Activated T-helper 2 cell treated with anti-CD3 and anti-CD28 coated beads, Interferon-gamma antibody, Interleukin-2, Interleukin-4, amounts not matched to agents 10 μg/mL and 5 μg/mL and 100 μg/mL, durations not matched to agents 14 hours and 24 hours and 36 hours (primary cell): ENCODE data around the gene TNRC6B. TPM values are rescaled to one million over a fixed set of nuclear protein-coding genes. Genes with fewer than 3 reads are reported as not detected.
A peak's percentile ranks its signal among the peaks of the same experiment; 100 is the strongest.

ENCODE experiments used
- DNase-seq: peaks from one replicate; pipeline ENCODE4 v3.0.0; 2021; ENCODE audit warnings: low spot score
- H3K27ac Mint-ChIP-seq: one replicate; pipeline ENCODE4 v1.8.0; 2021; ENCODE audit warnings: mixed read lengths
- H3K27me3 Mint-ChIP-seq: one replicate; pipeline ENCODE4 v1.8.0; 2021; ENCODE audit warnings: low read depth, mixed read lengths
- H3K36me3 Mint-ChIP-seq: one replicate; pipeline ENCODE4 v1.8.0; 2021; ENCODE audit warnings: low read depth, mixed read lengths
- H3K4me1 Mint-ChIP-seq: one replicate; pipeline ENCODE4 v1.8.0; 2021; ENCODE audit warnings: low read depth, mixed read lengths
- H3K4me3 Mint-ChIP-seq: one replicate; pipeline ENCODE4 v1.8.0; 2021; ENCODE audit warnings: low read depth, mild to moderate bottlenecking, moderate library complexity, mixed read lengths
- H3K9me3 Mint-ChIP-seq: one replicate; pipeline ENCODE4 v1.8.0; 2021; ENCODE audit warnings: mixed read lengths
- intact Hi-C: fragments of 100-400 bp; cut with micrococcal nuclease; formaldehyde crosslinking; loops from one replicate; pipeline ENCODE4 v1.15.1; 2023
- total RNA-seq: library from RNA; stranded (reverse); gene quantifications from 2 replicates; pipeline ENCODE4 v1.2.3, GENCODE V29; 2022

Gene TNRC6B
- total RNA-seq, 1 donor from 2014 or later, result 28.0 TPM

DNA sequence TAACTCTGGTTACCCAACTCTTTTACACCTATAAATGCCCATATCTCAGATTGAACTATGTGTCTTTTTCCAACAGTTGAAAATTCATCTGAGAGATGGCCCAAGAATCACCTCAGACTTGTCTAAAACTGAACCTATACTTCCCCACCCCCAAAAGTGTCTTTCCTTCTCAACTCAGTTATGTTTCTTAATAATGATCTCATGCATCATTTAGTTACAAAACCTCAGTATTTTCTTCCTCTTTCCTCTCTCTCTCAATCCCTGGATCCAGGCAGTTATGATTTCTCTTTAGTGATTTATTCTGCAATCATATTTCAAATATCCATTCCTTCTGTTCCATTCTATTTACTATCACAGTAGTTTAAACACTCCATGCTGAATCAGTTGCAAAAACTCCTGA, 136.3 kb downstream of the TNRC6B start:
- Mint-ChIP-seq H3K9me3 (no peaks in the 10 kb centered on the region), H3K27me3 (no peaks in the 10 kb centered on the region), H3K27ac (peak overlapping the region; percentile 15), H3K36me3 (peaks cover 76% of the 10 kb centered on the region), H3K4me3 (no peak overlapping the region), H3K4me1 (peaks cover 7% of the 10 kb centered on the region)
- intact Hi-C loops, result no loop called here
- DNase-seq, result no peak

DNA sequence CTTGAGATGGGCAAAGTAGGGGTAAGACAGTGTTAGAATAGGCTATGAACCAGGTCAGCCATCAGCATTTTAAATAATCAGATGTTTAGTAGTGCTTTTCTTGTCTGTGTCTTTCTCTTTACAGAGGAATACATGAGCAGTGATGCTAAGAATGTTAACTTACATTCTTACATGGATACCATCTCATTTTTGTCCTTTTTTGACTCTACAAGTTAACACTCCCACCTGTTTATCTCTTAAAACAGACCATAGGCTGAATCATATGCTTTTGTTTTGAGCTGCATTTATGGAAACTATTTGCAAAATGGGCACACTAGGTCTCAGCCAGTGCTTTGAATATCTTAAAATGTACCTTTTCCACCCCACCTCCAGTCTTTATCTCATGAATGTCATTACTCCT, 143.0 kb downstream of the TNRC6B start:
- no peak for DNase-seq
- Mint-ChIP-seq H3K27me3 (no peaks in the 10 kb centered on the region), H3K4me3 (no peak overlapping the region), H3K9me3 (no peaks in the 10 kb centered on the region), H3K36me3 (peaks cover 62% of the 10 kb centered on the region), H3K27ac (peak overlapping the region; percentile 81), H3K4me1 (peaks cover 51% of the 10 kb centered on the region)
- intact Hi-C loops, result loop anchor here (10.0 kb wide), 1 partner anchor 416 kb away; the partner anchor contains the start of gene GRAP2

DNA sequence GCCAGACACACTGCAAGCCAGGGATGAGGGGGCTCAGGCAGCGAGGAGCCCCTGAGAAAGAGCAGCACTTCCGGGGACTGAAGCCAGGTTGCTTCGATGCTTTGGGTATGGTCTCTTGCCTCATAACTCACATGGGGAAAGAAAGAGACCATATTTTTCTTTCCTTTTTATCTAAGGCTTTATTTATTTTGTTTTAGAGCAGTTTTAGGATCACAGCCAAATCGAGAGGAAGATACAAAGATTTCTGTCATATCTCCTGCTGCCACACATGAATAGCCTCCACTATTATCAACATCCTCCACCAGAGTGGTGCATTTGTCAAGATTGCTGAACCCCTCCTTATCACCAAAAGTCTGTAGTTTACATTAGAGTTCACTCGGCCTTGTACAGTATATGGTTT, 144.3 kb downstream of the TNRC6B start:
- no peaks in the 10 kb centered on the region for H3K9me3 Mint-ChIP-seq
- H3K27me3 Mint-ChIP-seq, result no peaks in the 10 kb centered on the region
- peak overlapping the region; percentile 58 for H3K27ac Mint-ChIP-seq
- DNase-seq, result no peak
- H3K36me3 Mint-ChIP-seq, result peaks cover 55% of the 10 kb centered on the region
- H3K4me3 Mint-ChIP-seq, result no peak overlapping the region
- intact Hi-C loops, result loop anchor here (10.0 kb wide), 1 partner anchor 417 kb away; the partner anchor contains the start of gene GRAP2
- H3K4me1 Mint-ChIP-seq, result peaks cover 57% of the 10 kb centered on the region

DNA sequence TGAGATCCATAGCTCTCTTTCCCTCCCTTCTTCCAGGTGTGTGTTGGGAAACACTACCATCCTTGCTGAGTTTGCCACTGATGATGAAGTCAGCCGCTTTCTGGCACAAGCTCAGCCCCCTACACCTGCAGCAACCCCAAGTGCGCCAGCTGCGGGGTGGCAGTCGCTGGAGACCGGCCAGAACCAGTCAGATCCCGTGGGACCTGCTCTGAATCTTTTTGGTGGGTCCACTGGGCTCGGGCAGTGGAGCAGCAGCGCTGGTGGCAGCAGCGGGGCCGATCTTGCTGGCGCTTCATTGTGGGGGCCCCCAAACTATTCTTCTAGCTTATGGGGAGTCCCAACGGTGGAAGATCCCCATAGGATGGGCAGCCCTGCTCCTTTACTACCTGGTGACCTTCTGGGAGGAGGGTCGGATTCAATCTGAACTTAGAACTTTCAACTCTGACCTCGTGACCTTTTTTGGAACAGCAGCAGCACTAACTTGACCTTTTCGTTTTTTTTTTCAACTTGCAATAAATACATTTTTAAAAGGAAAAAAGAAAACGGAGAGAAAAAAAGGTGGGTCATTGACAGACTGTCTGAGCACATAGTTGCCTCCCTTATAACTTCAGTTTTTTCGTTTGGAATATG, 145.2 kb downstream of the TNRC6B start:
- peak overlapping the region; percentile 28 for H3K27ac Mint-ChIP-seq
- DNase-seq, result no peak
- intact Hi-C loops, result loop anchor here (10.0 kb wide), 1 partner anchor 418 kb away; the partner anchor contains the start of gene GRAP2
- H3K36me3 Mint-ChIP-seq, result peaks cover 54% of the 10 kb centered on the region
- H3K27me3 Mint-ChIP-seq, result no peaks in the 10 kb centered on the region
- H3K9me3 Mint-ChIP-seq, result no peaks in the 10 kb centered on the region
- no peak overlapping the region for H3K4me3 Mint-ChIP-seq
- peaks cover 66% of the 10 kb centered on the region for H3K4me1 Mint-ChIP-seq

DNA sequence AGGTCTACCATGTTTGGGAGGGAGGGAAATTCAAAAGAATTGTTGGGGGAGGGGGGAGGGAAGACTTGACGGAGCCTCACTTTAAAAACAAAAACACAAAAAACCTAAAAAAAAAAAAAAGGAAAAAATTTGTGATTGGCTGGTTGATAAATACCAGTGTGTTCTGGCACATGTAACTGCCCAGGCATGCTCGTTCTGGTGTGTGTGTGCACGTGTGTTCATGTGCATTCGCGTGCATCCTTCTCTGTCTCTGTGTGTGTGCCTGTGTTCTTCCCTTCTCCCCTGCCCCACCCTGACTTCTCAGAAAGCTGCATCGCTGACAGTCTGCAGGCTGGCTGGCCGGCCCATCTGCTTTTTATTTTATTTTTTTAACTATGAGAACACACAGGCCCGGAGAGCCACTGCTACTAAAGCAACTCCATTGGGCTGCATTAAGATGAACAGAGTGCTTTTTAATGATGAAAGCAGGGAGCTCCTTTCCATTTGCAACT, 146.0 kb downstream of the TNRC6B start:
- Mint-ChIP-seq H3K36me3 (peaks cover 51% of the 10 kb centered on the region), H3K4me1 (peaks cover 72% of the 10 kb centered on the region), H3K4me3 (peak overlapping the region; percentile 75), H3K27ac (peak overlapping the region; percentile 97), H3K9me3 (no peaks in the 10 kb centered on the region), H3K27me3 (no peaks in the 10 kb centered on the region)
- intact Hi-C loops, result loop anchor here (2.0 to 10.0 kb wide), 2 partner anchors 23 to 419 kb away; partner anchors contain the start of genes ADSL and GRAP2
- peak; percentile 37 for DNase-seq

DNA sequence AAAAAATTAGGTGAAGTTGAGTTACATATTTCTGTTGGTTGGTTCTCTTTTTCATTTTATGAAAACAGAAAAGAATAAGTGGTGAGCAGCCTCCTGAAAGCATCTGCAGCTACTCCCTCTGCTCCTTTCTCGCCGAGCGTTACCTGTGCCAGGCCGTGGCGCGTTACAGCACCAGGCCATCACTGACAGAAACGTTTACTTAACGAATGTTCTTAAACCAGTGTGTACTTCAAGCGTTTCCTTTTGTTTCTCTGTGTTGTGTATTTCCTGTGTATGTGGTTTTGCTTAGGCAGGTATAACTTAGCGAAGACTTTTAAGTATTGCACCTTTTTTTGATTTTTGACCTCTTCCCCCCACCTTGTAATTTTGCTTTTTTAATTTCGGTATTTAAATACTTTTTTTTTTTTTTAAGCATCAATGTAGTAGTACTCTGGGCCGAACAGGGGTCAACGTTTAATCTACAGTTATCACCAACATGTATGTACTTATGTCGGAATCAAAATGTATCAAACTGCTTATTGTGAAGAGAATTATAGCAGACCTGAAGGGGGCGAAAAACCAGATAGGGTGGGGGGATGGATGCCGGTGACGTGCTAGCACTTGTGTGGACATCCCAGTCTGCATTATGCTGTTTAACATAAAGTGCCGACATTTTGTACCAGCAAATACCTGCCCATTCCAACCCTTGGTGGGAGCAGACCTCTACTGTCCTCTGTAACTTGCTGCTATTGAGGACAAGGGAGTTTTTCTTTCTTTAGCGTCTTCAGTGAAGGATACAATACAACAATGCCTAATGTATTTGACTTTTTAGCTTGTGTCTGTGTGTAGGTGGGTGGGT, 147.0 kb downstream of the TNRC6B start:
- no peaks in the 10 kb centered on the region for H3K27me3 Mint-ChIP-seq
- peaks cover 51% of the 10 kb centered on the region for H3K36me3 Mint-ChIP-seq
- intact Hi-C loops, result loop anchor here (1.0 to 10.0 kb wide), 7 partner anchors 22 to 420 kb away; partner anchors contain the start of genes ADSL, GRAP2 and TNRC6B
- peaks cover 80% of the 10 kb centered on the region for H3K4me1 Mint-ChIP-seq
- DNase-seq, result no peak
- no peaks in the 10 kb centered on the region for H3K9me3 Mint-ChIP-seq
- peak overlapping the region; percentile 75 for H3K4me3 Mint-ChIP-seq
- H3K27ac Mint-ChIP-seq, result peak overlapping the region; percentile 97

DNA sequence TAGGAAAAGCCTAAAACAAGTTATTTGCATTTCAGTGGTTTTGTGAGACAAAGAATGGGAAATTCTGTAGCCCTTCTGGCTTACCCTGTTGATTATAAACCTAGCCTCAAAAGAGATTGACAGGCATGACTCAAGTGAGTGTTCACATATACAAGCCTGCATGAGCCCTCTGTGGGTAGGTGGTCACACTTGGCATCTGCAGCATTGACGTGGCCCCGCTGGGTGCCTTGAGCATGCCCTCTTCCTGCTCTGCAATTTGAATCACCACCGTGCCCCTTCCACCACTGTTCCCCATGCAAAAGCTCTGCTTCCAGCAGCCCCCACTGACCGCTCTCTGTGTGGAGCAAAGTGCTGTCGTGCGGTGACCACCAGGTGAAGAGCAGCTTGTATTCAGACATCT, 147.6 kb downstream of the TNRC6B start:
- peaks cover 84% of the 10 kb centered on the region for H3K4me1 Mint-ChIP-seq
- DNase-seq, result no peak
- peak overlapping the region; percentile 75 for H3K4me3 Mint-ChIP-seq
- peak overlapping the region; percentile 97 for H3K27ac Mint-ChIP-seq
- no peaks in the 10 kb centered on the region for H3K9me3 Mint-ChIP-seq
- intact Hi-C loops, result loop anchor here (1.0 to 10.0 kb wide), 7 partner anchors 21 to 421 kb away; partner anchors contain the start of genes ADSL, GRAP2 and TNRC6B
- no peaks in the 10 kb centered on the region for H3K27me3 Mint-ChIP-seq
- peaks cover 54% of the 10 kb centered on the region for H3K36me3 Mint-ChIP-seq

DNA sequence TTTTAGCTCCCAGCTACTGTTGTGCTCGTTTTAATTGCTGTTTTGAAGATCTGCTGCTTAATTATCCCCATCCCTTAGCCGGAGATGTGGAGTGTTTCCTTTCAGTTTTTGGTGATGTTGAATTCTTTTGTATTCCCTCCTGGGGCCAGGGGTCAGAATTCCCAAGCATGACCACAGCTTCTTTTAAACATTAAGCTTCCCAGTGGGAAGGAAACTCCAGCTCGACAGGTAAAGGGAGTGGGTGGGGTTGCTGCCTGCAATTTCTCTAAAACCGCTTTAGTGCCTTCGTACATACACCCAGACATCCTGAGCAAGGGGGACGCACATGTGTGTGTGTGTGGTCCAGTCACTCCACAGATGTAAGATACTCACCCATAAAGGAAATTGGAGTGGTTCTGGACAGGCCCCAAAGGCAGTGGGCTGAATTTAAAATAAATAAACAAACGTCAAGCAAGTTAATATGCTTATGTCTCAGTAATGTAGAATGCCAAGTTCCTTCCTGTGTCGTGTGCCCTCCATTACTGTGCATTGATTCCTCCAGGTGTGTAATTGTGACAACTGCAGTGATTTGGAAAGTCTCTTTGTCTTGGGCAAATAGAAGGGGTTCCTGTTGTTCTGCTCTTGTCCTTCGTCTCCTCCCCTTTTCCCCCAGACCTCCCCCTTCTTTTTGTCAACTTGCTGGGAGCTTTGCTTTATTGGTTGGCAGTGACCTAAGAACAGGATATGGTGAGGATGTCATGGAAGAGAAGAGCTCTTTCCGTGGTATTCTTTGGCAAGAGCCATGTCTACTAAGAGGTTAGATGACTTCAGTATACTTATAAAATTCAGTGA, 149.4 kb downstream of the TNRC6B start:
- H3K4me3 Mint-ChIP-seq, result no peak overlapping the region
- no peak overlapping the region for H3K27ac Mint-ChIP-seq
- DNase-seq, result no peak
- H3K36me3 Mint-ChIP-seq, result peaks cover 41% of the 10 kb centered on the region
- intact Hi-C loops, result loop anchor here (5.0 to 10.0 kb wide), 4 partner anchors 130 to 422 kb away; partner anchors contain the start of gene GRAP2
- H3K27me3 Mint-ChIP-seq, result no peaks in the 10 kb centered on the region
- H3K9me3 Mint-ChIP-seq, result no peaks in the 10 kb centered on the region
- peaks cover 89% of the 10 kb centered on the region for H3K4me1 Mint-ChIP-seq

DNA sequence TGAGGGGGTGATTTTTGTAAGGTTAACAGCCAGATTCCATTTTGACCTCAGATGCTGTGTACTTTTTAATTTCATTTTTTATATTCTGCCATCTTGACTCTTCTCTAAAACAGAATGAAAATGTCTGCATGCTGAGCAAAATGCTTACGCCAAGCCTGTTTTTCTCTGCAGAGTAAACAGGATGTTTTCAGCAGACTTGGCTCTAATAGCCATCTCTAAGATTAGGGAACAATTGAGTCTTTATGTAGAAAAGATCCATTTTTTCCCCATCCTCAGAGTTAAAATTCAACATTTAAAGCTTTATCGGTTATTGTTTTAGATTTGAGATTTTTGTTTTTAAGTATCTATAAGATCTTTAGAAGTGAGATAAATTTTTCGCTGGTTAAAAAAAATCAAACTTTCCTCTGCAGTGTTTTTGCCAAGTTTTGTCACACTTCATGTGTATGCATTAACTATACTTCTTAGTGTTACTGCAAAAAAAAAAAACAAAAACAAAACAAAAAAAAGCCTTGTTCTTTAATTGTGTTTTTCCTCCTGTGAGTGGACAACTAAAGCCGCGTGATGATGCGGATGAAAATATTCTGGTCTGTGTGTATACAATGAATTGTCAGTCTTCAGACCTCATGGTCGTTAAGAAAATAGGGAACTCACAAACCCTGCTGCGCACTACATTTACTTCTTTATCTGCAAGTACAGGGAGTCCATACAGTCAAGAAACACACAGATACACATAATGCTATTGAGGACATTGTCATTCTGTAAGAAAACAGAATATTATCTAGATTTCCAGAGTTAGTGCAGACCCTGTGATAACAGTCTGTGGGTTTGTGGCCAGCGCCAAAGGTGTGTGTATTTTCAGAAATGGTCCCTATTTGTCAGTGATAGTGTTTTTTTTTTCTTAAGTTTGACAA, 151.1 kb downstream of the TNRC6B start:
- DNase-seq, result no peak
- no peaks in the 10 kb centered on the region for H3K9me3 Mint-ChIP-seq
- peaks cover 89% of the 10 kb centered on the region for H3K4me1 Mint-ChIP-seq
- H3K36me3 Mint-ChIP-seq, result peaks cover 30% of the 10 kb centered on the region
- H3K27me3 Mint-ChIP-seq, result no peaks in the 10 kb centered on the region
- no peak overlapping the region for H3K4me3 Mint-ChIP-seq
- intact Hi-C loops, result loop anchor here (5.0 to 10.0 kb wide), 4 partner anchors 132 to 424 kb away; partner anchors contain the start of gene GRAP2
- no peak overlapping the region for H3K27ac Mint-ChIP-seq

DNA sequence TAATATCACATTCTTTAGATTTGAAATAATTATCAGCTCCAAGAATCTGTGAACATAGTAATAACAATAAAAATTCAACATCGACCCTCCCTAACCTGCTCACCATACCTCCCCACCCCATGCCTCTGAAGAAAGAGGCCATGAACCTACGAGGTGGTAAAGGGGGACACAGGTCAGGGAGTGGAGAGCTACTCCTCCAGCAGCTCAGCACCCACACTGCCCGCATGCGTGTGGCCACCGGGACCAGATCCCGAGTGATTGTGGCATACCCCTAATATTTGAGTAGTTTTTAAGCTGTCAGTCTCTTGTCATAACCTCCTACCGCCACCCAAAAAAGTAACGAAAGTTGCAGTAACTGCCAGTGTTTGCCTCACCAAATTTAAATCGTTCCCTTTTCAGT, 151.7 kb downstream of the TNRC6B start:
- Mint-ChIP-seq H3K9me3 (no peaks in the 10 kb centered on the region), H3K4me1 (peaks cover 89% of the 10 kb centered on the region), H3K36me3 (peaks cover 29% of the 10 kb centered on the region), H3K27me3 (no peaks in the 10 kb centered on the region), H3K27ac (no peak overlapping the region), H3K4me3 (no peak overlapping the region)
- DNase-seq, result no peak
- intact Hi-C loops, result loop anchor here (5.0 to 10.0 kb wide), 4 partner anchors 132 to 425 kb away; partner anchors contain the start of gene GRAP2

DNA sequence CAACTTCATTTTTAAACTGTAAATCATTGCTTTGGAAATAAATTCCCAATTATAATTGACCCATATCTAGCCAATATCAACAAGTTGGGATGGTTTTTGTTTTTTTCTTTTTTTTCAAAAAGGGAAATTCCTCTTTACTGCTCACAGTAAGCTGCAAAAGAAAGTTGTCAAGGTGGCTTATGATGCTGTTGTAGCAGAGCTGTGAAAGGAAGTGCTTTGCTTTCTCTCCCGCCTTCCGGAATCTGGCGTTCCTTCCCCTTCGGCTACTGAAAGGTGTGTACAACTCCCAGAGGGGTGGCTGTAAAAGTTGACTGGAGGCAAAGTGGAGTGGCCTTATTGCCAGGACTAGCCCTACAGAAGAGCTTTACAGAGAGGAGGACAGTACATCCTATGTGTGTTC, 152.4 kb downstream of the TNRC6B start:
- peaks cover 89% of the 10 kb centered on the region for H3K4me1 Mint-ChIP-seq
- no peak overlapping the region for H3K27ac Mint-ChIP-seq
- intact Hi-C loops, result no loop called here
- no peak overlapping the region for H3K4me3 Mint-ChIP-seq
- no peak for DNase-seq
- no peaks in the 10 kb centered on the region for H3K9me3 Mint-ChIP-seq
- peaks cover 32% of the 10 kb centered on the region for H3K36me3 Mint-ChIP-seq
- H3K27me3 Mint-ChIP-seq, result no peaks in the 10 kb centered on the region
